SK-N-MC (cell line): ENCODE data around the gene RCBTB2.

ENCODE experiments used
- DNase-seq: peaks from one replicate; pipeline ENCODE4 v3.0.0-alpha.2; 2011; ENCODE audit warnings: low read depth, low spot score
- H3K27ac ChIP-seq: fragments of 200-600 bp; sonication (generic); 2 replicates; pipeline ENCODE4 v1.5.1; 2016; ENCODE audit warnings: mixed run types
- H3K36me3 ChIP-seq: fragments of 200-600 bp; sonication (generic); 2 replicates; pipeline ENCODE4 v1.6.1; 2017; ENCODE audit warnings: antibody characterized with exemption, low read length, mixed read lengths; ENCODE audit not compliant: insufficient read depth
- H3K4me3 ChIP-seq: fragments of 200-600 bp; sonication (generic); 2 replicates; pipeline ENCODE4 v1.5.1; 2016
- H3K9ac ChIP-seq: fragments of 200-600 bp; sonication (generic); 2 replicates; pipeline ENCODE4 v1.8.0; 2017; ENCODE audit warnings: mixed run types, mixed read lengths; ENCODE audit not compliant: insufficient read length
- H3K9me3 ChIP-seq: fragments of 200-600 bp; sonication (generic); 2 replicates; pipeline ENCODE4 v1.6.1; 2017; ENCODE audit warnings: low read depth, mild to moderate bottlenecking, antibody characterized with exemption, low read length, moderate library complexity, mixed read lengths
- EZH2 ChIP-seq: fragments of 200-600 bp; sonication (generic); IDR thresholded peaks from one replicate; pipeline ENCODE4 v1.6.1; 2017; ENCODE audit warnings: antibody characterized with exemption
- FOXP2 ChIP-seq: optimal IDR thresholded peaks from 2 replicates; pipeline ENCODE3; 2011; ENCODE audit warnings: mild to moderate bottlenecking, moderate library complexity; ENCODE audit not compliant: insufficient read depth; ENCODE audit errors: extremely low read length, control extremely low read depth
- POLR2AphosphoS5 ChIP-seq: IDR thresholded peaks from 2 replicates; pipeline ENCODE4 v1.6.1; 2012; ENCODE audit warnings: mild to moderate bottlenecking, low read depth, low read length, borderline replicate concordance

RCBTB2 gene

GRCh38 chr13:48443442-48444208 is 89.3 kb downstream of the RCBTB2 start:
- no peaks in the 10 kb centered on the region for H3K9me3 ChIP-seq
- TF ChIP-seq FOXP2 (no peak), EZH2 (no peak), POLR2AphosphoS5 (no peak)
- no peak overlapping the region for H3K9ac ChIP-seq
- H3K4me3 ChIP-seq: no peak overlapping the region
- no peaks in the 10 kb centered on the region for H3K36me3 ChIP-seq
- no peak for DNase-seq
- no peak overlapping the region for H3K27ac ChIP-seq
